ENCODE measurements around the gene ATF4. TPM values are rescaled to one million over a fixed set of nuclear protein-coding genes. Genes with fewer than 3 reads are reported as not detected.

Gene ATF4
- total and polyA plus RNA-seq, 12 donors: 207 to 1,513 (median 346) TPM

DNA sequence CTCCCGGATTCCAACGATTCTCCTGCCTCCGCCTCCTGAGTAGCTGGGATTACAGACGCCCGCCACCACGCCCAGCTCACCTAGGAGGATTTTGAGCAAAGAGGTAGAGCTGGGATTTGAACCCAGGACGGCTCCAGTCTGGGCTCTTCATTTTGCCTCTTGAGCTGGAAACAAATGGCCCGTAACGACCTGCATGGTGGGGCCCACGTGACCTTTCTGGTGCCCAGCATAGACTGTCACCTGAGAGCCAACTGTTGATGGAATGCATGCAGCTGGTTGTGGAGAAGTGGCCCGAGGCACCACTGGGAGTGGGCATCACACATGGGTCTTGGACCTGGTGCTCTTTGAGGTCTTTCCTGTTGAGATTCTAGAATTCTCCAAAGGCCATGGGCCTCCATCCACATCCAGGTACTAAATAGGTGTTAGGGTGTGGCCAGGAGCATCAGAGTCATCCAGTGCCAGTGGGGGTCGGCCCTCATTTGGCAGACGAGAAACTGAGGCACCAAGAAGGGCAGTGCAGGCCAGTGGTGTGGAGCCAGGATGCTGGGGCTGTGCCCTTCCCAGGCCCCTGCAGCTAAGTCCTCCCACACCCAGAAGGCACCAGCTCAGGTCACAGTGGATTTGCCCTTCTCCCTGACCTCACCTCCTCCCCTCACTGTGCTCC lies 3.9 kb downstream of the ATF4 start:
- no peak overlapping the region for H3K27ac ChIP-seq
- no peaks in the 10 kb centered on the region for H3K27me3 ChIP-seq
- TF ChIP-seq, protein P1, sequence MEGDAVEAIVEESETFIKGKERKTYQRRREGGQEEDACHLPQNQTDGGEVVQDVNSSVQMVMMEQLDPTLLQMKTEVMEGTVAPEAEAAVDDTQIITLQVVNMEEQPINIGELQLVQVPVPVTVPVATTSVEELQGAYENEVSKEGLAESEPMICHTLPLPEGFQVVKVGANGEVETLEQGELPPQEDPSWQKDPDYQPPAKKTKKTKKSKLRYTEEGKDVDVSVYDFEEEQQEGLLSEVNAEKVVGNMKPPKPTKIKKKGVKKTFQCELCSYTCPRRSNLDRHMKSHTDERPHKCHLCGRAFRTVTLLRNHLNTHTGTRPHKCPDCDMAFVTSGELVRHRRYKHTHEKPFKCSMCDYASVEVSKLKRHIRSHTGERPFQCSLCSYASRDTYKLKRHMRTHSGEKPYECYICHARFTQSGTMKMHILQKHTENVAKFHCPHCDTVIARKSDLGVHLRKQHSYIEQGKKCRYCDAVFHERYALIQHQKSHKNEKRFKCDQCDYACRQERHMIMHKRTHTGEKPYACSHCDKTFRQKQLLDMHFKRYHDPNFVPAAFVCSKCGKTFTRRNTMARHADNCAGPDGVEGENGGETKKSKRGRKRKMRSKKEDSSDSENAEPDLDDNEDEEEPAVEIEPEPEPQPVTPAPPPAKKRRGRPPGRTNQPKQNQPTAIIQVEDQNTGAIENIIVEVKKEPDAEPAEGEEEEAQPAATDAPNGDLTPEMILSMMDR (IDR thresholded peaks at IDR 0.05): no peak
- no peak for TF ChIP-seq POLR2A (IDR thresholded peaks at IDR 0.05)
- peaks cover 53 to 70% of the 10 kb centered on the region in 2 donors for H3K4me1 ChIP-seq (replicated peaks in 1 of 2)
- peak in 1 of 7 donors; percentile 55 for DNase-seq
- 37 to 66% (median 61%) methylated on average over 3 to 13 of the region's 13 CpGs for WGBS, 4 donors
- intact Hi-C loops (cut with DNase I): loop anchor here in 1 of 2 donors (10.0 kb wide), 2 partner anchors 179 to 349 kb away; partner anchors contain the start of gene SYNGR1
- H3K36me3 ChIP-seq (replicated peaks in 1 of 2): peaks cover 0 to 49% of the 10 kb centered on the region in 2 donors
- no peaks in the 10 kb centered on the region for H3K9me3 ChIP-seq (replicated peaks in 1 of 3)
- no peak overlapping the region for H3K4me3 ChIP-seq

DNA sequence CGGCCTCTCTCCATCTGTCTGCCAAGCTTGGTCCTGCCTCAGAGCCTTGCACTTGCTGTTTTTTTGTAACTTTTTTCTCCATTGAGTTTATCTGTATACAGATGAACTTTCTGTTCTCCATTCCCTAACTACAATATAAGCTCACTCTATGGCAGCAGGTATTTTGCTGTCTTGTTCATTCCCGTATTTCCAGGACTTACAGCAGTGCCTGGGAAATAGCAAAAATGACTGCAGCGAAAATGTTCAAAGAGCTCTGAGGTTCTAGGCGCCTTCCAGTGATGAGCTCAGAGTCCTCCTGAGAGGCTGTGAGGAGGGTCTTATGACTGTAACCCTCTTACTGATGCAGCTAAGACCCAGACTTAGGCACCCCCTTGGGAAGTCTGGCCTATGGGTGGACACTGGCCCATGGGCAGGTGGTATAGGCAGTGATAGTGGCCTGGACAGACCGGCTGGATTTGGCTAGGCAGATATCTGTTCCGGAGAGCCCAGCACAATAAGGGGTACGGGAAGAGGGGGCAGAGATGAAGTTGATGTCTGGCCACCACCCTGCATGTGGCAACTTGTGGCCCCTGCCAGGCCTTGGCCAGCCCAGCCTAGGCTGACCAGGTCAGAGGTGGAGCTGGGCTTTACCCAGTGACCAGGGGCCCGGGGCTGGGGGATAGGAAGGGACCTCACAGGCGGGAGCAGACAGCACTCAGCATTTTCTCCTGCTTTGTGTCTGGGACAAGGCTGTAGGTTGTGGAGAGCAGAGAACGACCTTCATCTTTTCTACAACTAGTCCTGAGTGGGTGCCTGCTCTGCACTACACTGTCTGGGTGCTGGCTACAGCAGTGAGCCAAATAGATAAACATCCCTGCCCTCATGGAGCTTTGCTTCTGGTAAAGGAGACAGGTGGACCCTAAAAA lies 4.6 kb downstream of the ATF4 start:
- Histone ChIP-seq H3K36me3 (replicated peaks in 1 of 2) (peaks cover 0 to 56% of the 10 kb centered on the region in 2 donors), H3K4me3 (no peak overlapping the region), H3K27ac (peak overlapping the region in 2 of 5 donors; percentile 12 to 69), H3K9me3 (replicated peaks in 1 of 3) (no peaks in the 10 kb centered on the region), H3K27me3 (no peaks in the 10 kb centered on the region), H3K4me1 (replicated peaks in 1 of 2) (peaks cover 53 to 75% of the 10 kb centered on the region in 2 donors)
- DNase-seq: peak in 1 of 7 donors; percentile 33
- TF ChIP-seq, protein P1 (IDR thresholded peaks at IDR 0.05): no peak
- TF ChIP-seq POLR2A (IDR thresholded peaks at IDR 0.05): no peak
- intact Hi-C loops (cut with DNase I): loop anchor here (5.0 to 10.0 kb wide), 3 partner anchors 33 to 350 kb away; partner anchors contain the start of gene SYNGR1 (in 1 of the 2)
- WGBS, 4 donors: 56 to 73% (median 71%) methylated on average over 6 to 10 of the region's 10 CpGs

DNA sequence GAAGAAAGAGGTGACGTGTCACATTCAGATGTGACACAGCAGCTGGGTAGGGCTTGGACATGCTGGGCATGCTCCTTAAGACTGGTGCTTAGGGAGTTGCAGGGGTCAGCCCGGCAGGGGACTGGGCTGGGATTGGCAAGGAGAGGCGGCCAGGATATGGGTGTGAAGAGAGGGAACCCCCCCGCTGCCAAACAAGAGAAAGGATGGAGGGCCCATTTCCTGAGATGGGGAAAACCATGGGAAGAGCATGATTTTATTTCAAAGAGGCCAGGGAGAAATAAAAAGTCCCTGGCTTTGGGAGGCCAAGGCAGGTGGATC lies 5.3 kb downstream of the ATF4 start:
- Histone ChIP-seq H3K27ac (peak overlapping the region in 2 of 5 donors; percentile 12 to 69), H3K27me3 (no peaks in the 10 kb centered on the region), H3K36me3 (replicated peaks in 1 of 2) (peaks cover 0 to 62% of the 10 kb centered on the region in 2 donors), H3K9me3 (replicated peaks in 1 of 3) (no peaks in the 10 kb centered on the region), H3K4me3 (no peak overlapping the region), H3K4me1 (replicated peaks in 1 of 2) (peaks cover 53 to 81% of the 10 kb centered on the region in 2 donors)
- 64 to 79% (median 71%) methylated on average over 4 of the region's 4 CpGs for WGBS, 4 donors
- TF ChIP-seq, protein P1 (IDR thresholded peaks at IDR 0.05): no peak
- TF ChIP-seq POLR2A (IDR thresholded peaks at IDR 0.05): no peak
- DNase-seq: no peak
- intact Hi-C loops (cut with DNase I): loop anchor here (5.0 to 10.0 kb wide), 3 partner anchors 33 to 351 kb away; partner anchors contain the start of gene SYNGR1 (in 1 of the 2)

DNA sequence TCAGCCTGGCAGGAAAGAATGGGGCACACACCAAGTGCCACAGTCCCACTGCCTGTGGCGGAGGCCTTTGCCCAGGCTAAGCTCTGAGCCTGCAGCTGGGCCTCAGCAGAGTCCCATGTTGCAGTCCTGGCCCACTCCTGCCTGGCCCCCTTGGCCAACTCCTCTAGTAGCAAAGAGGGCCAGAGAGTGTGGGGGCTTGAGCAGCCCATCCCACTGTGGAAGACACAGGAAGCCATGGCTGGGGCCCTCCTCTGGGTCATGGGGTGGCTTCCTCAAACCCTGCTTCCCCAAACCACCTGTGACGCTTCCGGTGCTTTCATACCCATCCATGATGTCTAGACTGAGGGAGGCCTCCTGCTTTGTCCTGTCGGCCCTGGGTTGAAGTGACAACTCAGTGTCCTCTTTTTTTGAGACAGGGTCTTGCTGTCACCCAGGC lies 6.4 kb downstream of the ATF4 start:
- H3K4me1 ChIP-seq (replicated peaks in 1 of 2): peaks cover 52 to 90% of the 10 kb centered on the region in 2 donors
- TF ChIP-seq, protein P1 (IDR thresholded peaks at IDR 0.05): no peak
- intact Hi-C loops (cut with DNase I): loop anchor here (5.0 to 10.0 kb wide), 3 partner anchors 34 to 352 kb away; partner anchors contain the start of gene SYNGR1 (in 1 of the 2)
- no peaks in the 10 kb centered on the region for H3K27me3 ChIP-seq
- peak overlapping the region in 2 of 5 donors; percentile 16 to 60 for H3K27ac ChIP-seq
- no peak for DNase-seq
- WGBS, 4 donors: 58 to 77% (median 68%) methylated on average over 4 of the region's 4 CpGs
- peaks cover 0 to 54% of the 10 kb centered on the region in 2 donors for H3K36me3 ChIP-seq (replicated peaks in 1 of 2)
- no peaks in the 10 kb centered on the region for H3K9me3 ChIP-seq (replicated peaks in 1 of 3)
- no peak overlapping the region for H3K4me3 ChIP-seq
